ENCODE data around the gene SRRD. TPM values are rescaled to one million over a fixed set of nuclear protein-coding genes. Genes with fewer than 3 reads are reported as not detected.
A peak's percentile ranks its signal among the peaks of the same experiment; 100 is the strongest.

The SRRD gene
- total RNA-seq, 2 experiments from 2014 or later, result 23.1 to 33.0 TPM

DNA sequence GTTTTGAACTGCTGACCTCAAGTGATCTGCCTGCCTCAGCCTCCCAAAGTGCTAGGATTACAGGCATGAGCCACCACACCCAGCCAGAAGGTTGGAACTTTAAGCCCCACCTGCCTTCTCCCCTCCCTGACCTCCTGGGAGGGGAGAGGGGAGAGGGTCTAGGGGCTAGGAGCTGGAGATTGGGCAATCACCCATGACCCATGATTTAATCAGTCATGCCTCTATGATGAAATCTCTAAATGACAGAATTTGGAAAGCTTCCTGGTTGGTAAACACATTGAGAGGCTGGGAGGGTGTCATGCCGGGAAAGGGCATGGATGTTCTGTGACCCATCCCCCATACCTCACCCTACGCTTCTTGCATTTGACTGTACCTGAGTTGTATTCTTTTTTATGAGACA, 45.7 kb downstream of the SRRD start:
- no peaks in the 10 kb centered on the region for H3K9me3 ChIP-seq (ENCODE audit: low read length)
- no peak overlapping the region for H3K27ac ChIP-seq (ENCODE audit: low read depth, low read length, poor library complexity, severe bottlenecking)
- ChIA-PET CTCF (ENCODE audit: unreplicated experiment) (no interaction called here), POLR2A (interaction anchor here (0.9 to 1.4 kb wide), 2 partner anchors 15 to 45 kb away, joined by 3 to 8 read pairs; no protein-coding TSS in a partner anchor)
- no peak for DNase-seq (ENCODE audit: low spot score)
- no peaks in the 10 kb centered on the region for H3K9me2 ChIP-seq (ENCODE audit: insufficient read depth, low read length)
- no peak for TF ChIP-seq EZH2phosphoT487 (IDR thresholded peaks at IDR 0.05; ENCODE audit: borderline replicate concordance, low read depth, low read length)
- no peak for TF ChIP-seq CTCF (conservative IDR thresholded peaks at IDR 0.05; ENCODE audit: low read length)
- no peak overlapping the region for H2AFZ ChIP-seq (ENCODE audit: low read length)
- intact Hi-C loops (cut with micrococcal nuclease; ENCODE audit: unreplicated experiment), result no loop called here
- no peak overlapping the region for H3K4me2 ChIP-seq (ENCODE audit: low read length)
- no peaks in the 10 kb centered on the region for H4K20me1 ChIP-seq (ENCODE audit: insufficient read depth, low read length)
- no peaks in the 10 kb centered on the region; the same call in 1 of the 2 replicates for H3K79me2 ChIP-seq (ENCODE audit: insufficient read depth, low read depth, low read length)
- H3K4me1 ChIP-seq (ENCODE audit: insufficient read depth, low read length, poor library complexity, severe bottlenecking), result peaks cover 45% of the 10 kb centered on the region
- BruUV-seq (replicated peaks), result no TSS peak
- H3K36me3 ChIP-seq (ENCODE audit: insufficient read depth, low read length), result peaks cover 50% of the 10 kb centered on the region; the same call in 1 of the 2 replicates
- H3K4me3 ChIP-seq (ENCODE audit: low read depth, low read length, poor library complexity, severe bottlenecking), result no peak overlapping the region

DNA sequence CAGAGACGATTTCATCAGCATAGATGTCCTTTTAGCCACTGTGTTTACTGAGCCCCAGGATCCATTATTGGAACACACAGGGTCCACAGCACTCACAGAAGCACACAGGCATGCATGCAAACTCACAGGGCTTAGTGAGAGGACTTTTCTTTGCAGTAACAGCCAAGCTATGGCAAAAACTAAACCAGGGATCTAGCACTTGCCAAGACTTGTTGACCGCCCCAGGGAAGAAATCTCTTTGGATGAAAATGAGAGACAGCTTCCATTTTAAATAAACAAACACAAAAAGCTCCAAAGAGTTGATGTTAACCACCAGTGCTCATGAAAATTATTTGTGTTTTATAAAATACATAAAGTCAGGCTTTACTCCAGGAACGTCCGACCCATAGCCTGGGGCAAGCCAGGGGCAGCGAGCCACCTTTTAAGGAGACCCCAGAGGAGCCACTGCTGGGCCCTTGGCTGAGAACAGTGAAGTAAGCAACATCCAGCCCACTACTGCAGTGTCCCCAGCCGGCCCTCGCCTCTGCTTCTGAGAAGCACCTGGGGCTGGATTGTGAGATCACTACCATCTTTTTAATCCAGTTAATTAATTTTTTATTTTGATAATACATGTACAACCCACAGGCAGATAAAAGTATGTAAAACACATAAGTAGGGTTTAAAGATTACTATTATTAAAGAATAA, 50.6 kb downstream of the SRRD start:
- Histone ChIP-seq H3K9me2 (ENCODE audit: insufficient read depth, low read length) (no peaks in the 10 kb centered on the region), H2AFZ (ENCODE audit: low read length) (peak overlapping the region; percentile 47; the same call in 1 of the 2 replicates), H3K4me2 (ENCODE audit: low read length) (peak overlapping the region; percentile 86), H3K9me3 (ENCODE audit: low read length) (no peaks in the 10 kb centered on the region), H4K20me1 (ENCODE audit: insufficient read depth, low read length) (no peaks in the 10 kb centered on the region), H3K79me2 (ENCODE audit: insufficient read depth, low read depth, low read length) (no peaks in the 10 kb centered on the region; the same call in 1 of the 2 replicates), H3K36me3 (ENCODE audit: insufficient read depth, low read length) (peaks cover 34% of the 10 kb centered on the region; the same call in 1 of the 2 replicates), H3K4me1 (ENCODE audit: insufficient read depth, low read length, poor library complexity, severe bottlenecking) (peaks cover 51% of the 10 kb centered on the region), H3K27ac (ENCODE audit: low read depth, low read length, poor library complexity, severe bottlenecking) (peak overlapping the region; percentile 98), H3K4me3 (ENCODE audit: low read depth, low read length, poor library complexity, severe bottlenecking) (peak overlapping the region; percentile 60)
- intact Hi-C loops (cut with micrococcal nuclease; ENCODE audit: unreplicated experiment), result loop anchor here (2.0 kb wide), 1 partner anchor 58 kb away; no protein-coding TSS in a partner anchor
- POLR2A ChIA-PET, result interaction anchor here (0.6 to 4.5 kb wide), 12 partner anchors 10 to 57 kb away, joined by 3 to 34 read pairs (median 10); partner anchors contain the start of genes HPS4, SRRD and TFIP11
- DNase-seq (ENCODE audit: low spot score), result peak; percentile 59
- TF ChIP-seq EZH2phosphoT487 (IDR thresholded peaks at IDR 0.05; ENCODE audit: borderline replicate concordance, low read depth, low read length) (no peak), CTCF (conservative IDR thresholded peaks at IDR 0.05; ENCODE audit: low read length) (no peak)
- BruUV-seq (replicated peaks), result TSS peak; percentile 66
- CTCF ChIA-PET (ENCODE audit: unreplicated experiment), result no interaction called here

Data from OCI-LY7 (cell line).